Neural cell (in vitro differentiated cells): Measurements from ENCODE around the gene ADISSP. TPM values are rescaled to one million over a fixed set of nuclear protein-coding genes. Genes with fewer than 3 reads are reported as not detected.

Experiments used
- H2AFZ ChIP-seq: fragments of 200-600, 300-800 bp; sonication (generic), shearing (Covaris generic); 2 replicates; pipeline ENCODE4 v1.6.0; 2014; ENCODE audit warnings: low read depth, mild to moderate bottlenecking, antibody characterized with exemption, low read length, moderate library complexity
- H3F3A ChIP-seq: fragments of 200-600 bp; shearing (Covaris generic); 2 replicates; pipeline ENCODE4 v1.6.1; 2016; ENCODE audit warnings: mild to moderate bottlenecking, moderate library complexity, mixed read lengths, antibody characterized with exemption, low read length; ENCODE audit not compliant: insufficient read depth, poor library complexity, severe bottlenecking
- H3K27ac ChIP-seq: fragments of 200-600, 300-800 bp; sonication (generic), shearing (Covaris generic); 2 replicates; pipeline ENCODE4 v1.5.1; 2014; ENCODE audit warnings: mild to moderate bottlenecking, low read length, moderate library complexity
- H3K27me3 ChIP-seq: fragments of 300-800, 200-600 bp; sonication (generic), shearing (Covaris generic); 2 replicates; pipeline ENCODE4 v1.6.0; 2014; ENCODE audit warnings: mild to moderate bottlenecking, low read depth, low read length, moderate library complexity; ENCODE audit not compliant: insufficient read depth
- H3K36me3 ChIP-seq: fragments of 300-800, 200-600 bp; sonication (generic), shearing (Covaris generic); 2 replicates; pipeline ENCODE4 v1.5.1; 2014; ENCODE audit warnings: mild to moderate bottlenecking, antibody characterized with exemption, low read length, moderate library complexity; ENCODE audit not compliant: insufficient read depth
- H3K4me2 ChIP-seq: fragments of 300-800, 200-600 bp; sonication (generic), shearing (Covaris generic); 2 replicates; pipeline ENCODE4 v1.6.0; 2014; ENCODE audit warnings: mild to moderate bottlenecking, low read length
- H3K4me3 ChIP-seq: fragments of 300-800, 200-600 bp; sonication (generic), shearing (Covaris generic); 2 replicates; pipeline ENCODE4 v1.5.1; 2014; ENCODE audit warnings: mild to moderate bottlenecking, low read length, moderate library complexity
- H3K79me2 ChIP-seq: fragments of 200-600 bp; shearing (Covaris generic); replicated peaks from 2 replicates; pipeline ENCODE4 v1.6.0; 2014; ENCODE audit warnings: mild to moderate bottlenecking, low read length, moderate library complexity; ENCODE audit not compliant: insufficient read depth
- H3K9ac ChIP-seq: fragments of 300-800, 200-600 bp; sonication (generic), shearing (Covaris generic); 2 replicates; pipeline ENCODE4 v1.6.1; 2016; ENCODE audit warnings: mild to moderate bottlenecking, low read length, mixed read lengths
- H3K9me2 ChIP-seq: fragments of 200-600 bp; shearing (Covaris generic); 2 replicates; pipeline ENCODE4 v1.6.1; 2016; ENCODE audit warnings: mild to moderate bottlenecking, low read length, mixed read lengths; ENCODE audit not compliant: insufficient read depth
- H3K9me3 ChIP-seq: fragments of 200-600, 300-800 bp; sonication (generic), shearing (Covaris generic); 2 replicates; pipeline ENCODE4 v1.6.1; 2016; ENCODE audit warnings: mild to moderate bottlenecking, mixed run types, low read length, moderate library complexity, mixed read lengths
- H4K20me1 ChIP-seq: fragments of 200-600 bp; shearing (Covaris generic); 2 replicates; pipeline ENCODE4 v1.6.1; 2016; ENCODE audit warnings: mild to moderate bottlenecking, mixed run types; ENCODE audit not compliant: insufficient read depth
- CTCF ChIP-seq: fragments of 450-650 bp; IDR thresholded peaks from 2 replicates; pipeline ENCODE4 v1.5.1; 2014; ENCODE audit warnings: antibody characterized with exemption, mild to moderate bottlenecking, moderate library complexity; ENCODE audit not compliant: poor library complexity, severe bottlenecking
- EP300 ChIP-seq: fragments of 450-650 bp; conservative IDR thresholded peaks from 2 replicates; pipeline ENCODE4 v1.6.1; 2014; ENCODE audit warnings: antibody characterized with exemption, mild to moderate bottlenecking, moderate library complexity; ENCODE audit not compliant: poor library complexity, severe bottlenecking
- EZH2 ChIP-seq: fragments of 200-600, 300-800 bp; shearing (Covaris generic), sonication (generic); IDR thresholded peaks from 2 replicates; pipeline ENCODE4 v1.6.1; 2014; ENCODE audit warnings: antibody characterized with exemption, low read length, borderline replicate concordance, mild to moderate bottlenecking; ENCODE audit not compliant: insufficient read depth, poor library complexity, severe bottlenecking
- MXI1 ChIP-seq: fragments of 450-650 bp; conservative IDR thresholded peaks from 2 replicates; pipeline ENCODE4 v1.6.1; 2014; ENCODE audit warnings: antibody characterized with exemption, mild to moderate bottlenecking; ENCODE audit not compliant: poor library complexity, severe bottlenecking
- POLR2AphosphoS5 ChIP-seq: IDR thresholded peaks from 2 replicates; pipeline ENCODE4 v1.6.1; 2012
- RAD21 ChIP-seq: fragments of 450-650 bp; conservative IDR thresholded peaks from 2 replicates; pipeline ENCODE4 v1.6.1; 2014; ENCODE audit warnings: antibody characterized with exemption, mild to moderate bottlenecking, moderate library complexity
- REST ChIP-seq: IDR thresholded peaks from 2 replicates; pipeline ENCODE4 v1.6.1; 2012; ENCODE audit warnings: borderline replicate concordance
- SMC3 ChIP-seq: fragments of 450-650 bp; conservative IDR thresholded peaks from 2 replicates; pipeline ENCODE4 v1.6.1; 2014; ENCODE audit warnings: antibody characterized with exemption, mild to moderate bottlenecking, moderate library complexity; ENCODE audit not compliant: poor library complexity
- TAF1 ChIP-seq: IDR thresholded peaks from 2 replicates; pipeline ENCODE4 v1.6.1; 2012; ENCODE audit warnings: low read depth
- polyA plus RNA-seq: library from polyadenylated mRNA; depleted of rRNA; stranded (reverse); fragments of >200 nt; gene quantifications from 2 replicates; pipeline ENCODE4 v1.2.3, GENCODE V29; 2014

The ADISSP gene
- polyA plus RNA-seq, 1 donor from 2014 or later = 39.8 TPM

DNA sequence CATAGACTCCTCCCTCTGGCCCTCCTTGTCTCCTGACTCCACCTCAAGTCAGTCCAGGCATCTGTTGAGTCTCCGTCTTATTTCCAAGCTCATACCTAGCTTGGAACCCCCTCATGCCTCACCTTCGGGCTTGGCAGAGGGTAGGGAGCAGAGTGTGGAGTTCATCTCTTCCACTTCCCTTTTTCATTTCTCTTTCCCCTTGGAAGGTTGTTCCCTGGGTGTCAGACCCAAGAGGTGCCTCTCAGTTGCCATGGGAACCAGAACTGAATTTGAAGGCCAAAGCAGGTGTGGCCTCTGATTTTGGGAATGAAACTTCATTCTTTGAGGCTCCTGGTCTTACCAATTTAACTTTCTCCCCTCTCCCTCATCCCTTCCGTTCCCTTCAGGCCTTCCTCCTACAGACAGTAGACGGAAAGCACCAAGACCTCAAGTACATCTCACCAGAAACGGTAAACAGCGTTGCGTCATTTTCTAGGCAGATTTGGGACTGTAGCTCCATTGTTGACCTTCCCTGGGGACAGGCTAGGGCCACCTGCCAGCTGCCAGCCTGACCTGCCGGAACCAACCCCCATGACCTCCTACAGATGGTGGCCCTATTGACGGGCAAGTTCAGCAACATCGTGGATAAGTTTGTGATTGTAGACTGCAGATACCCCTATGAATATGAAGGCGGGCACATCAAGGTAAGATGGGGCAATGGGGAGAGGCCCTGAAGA is 35.1 kb upstream of the ADISSP start:
- no peaks in the 10 kb centered on the region for H3K27me3 ChIP-seq
- H3K79me2 ChIP-seq = no peaks in the 10 kb centered on the region
- H4K20me1 ChIP-seq = no peaks in the 10 kb centered on the region
- no peak for TF ChIP-seq EP300
- TF ChIP-seq MXI1 = no peak
- no peak for TF ChIP-seq EZH2
- no peak for TF ChIP-seq CTCF
- TF ChIP-seq REST = no peak
- TF ChIP-seq RAD21 = no peak
- no peak for TF ChIP-seq TAF1
- TF ChIP-seq SMC3 = no peak
- TF ChIP-seq POLR2AphosphoS5 = no peak
- no peak overlapping the region for H3K4me3 ChIP-seq
- H3K27ac ChIP-seq = no peak overlapping the region
- H3K4me2 ChIP-seq = no peak overlapping the region
- no peak overlapping the region for H3K9ac ChIP-seq
- H3K9me2 ChIP-seq = no peaks in the 10 kb centered on the region
- no peaks in the 10 kb centered on the region for H3K36me3 ChIP-seq
- H3F3A ChIP-seq = no peaks in the 10 kb centered on the region
- no peak overlapping the region for H2AFZ ChIP-seq
- no peaks in the 10 kb centered on the region for H3K9me3 ChIP-seq

DNA sequence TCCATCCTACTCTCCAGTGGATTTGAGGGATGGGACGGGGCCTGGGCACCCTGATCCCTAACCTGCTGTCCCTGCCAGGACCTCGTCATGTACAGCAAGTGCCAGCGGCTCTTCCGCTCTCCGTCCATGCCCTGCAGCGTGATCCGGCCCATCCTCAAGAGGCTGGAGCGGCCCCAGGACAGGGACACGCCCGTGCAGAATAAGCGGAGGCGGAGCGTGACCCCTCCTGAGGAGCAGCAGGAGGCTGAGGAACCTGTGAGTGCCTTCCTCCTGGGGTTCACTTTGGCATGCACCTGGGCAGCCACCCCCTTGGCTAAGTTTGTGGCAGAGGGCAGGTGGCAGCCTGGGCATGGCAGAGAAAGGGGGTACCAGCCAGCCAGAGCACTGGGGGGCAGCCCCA is 34.3 kb upstream of the ADISSP start:
- no peaks in the 10 kb centered on the region for H3K9me3 ChIP-seq
- no peak overlapping the region for H3K4me3 ChIP-seq
- H3F3A ChIP-seq = no peaks in the 10 kb centered on the region
- H3K4me2 ChIP-seq = no peak overlapping the region
- TF ChIP-seq REST = no peak
- no peak for TF ChIP-seq EP300
- TF ChIP-seq EZH2 = no peak
- TF ChIP-seq SMC3 = no peak
- TF ChIP-seq RAD21 = no peak
- TF ChIP-seq TAF1 = no peak
- TF ChIP-seq MXI1 = no peak
- no peak for TF ChIP-seq CTCF
- no peak for TF ChIP-seq POLR2AphosphoS5
- H3K36me3 ChIP-seq = no peaks in the 10 kb centered on the region
- H3K9me2 ChIP-seq = no peaks in the 10 kb centered on the region
- H4K20me1 ChIP-seq = no peaks in the 10 kb centered on the region
- no peaks in the 10 kb centered on the region for H3K27me3 ChIP-seq
- H3K9ac ChIP-seq = no peak overlapping the region
- no peak overlapping the region for H2AFZ ChIP-seq
- no peak overlapping the region for H3K27ac ChIP-seq
- no peaks in the 10 kb centered on the region for H3K79me2 ChIP-seq
